ENCODE measurements around the gene GAN.
A peak's percentile ranks its signal among the peaks of the same experiment; 100 is the strongest.

GAN gene

GRCh38 chr16:81358860-81359259 lies 44.1 kb downstream of the GAN start:
- no peak for DNase-seq

- no peak for DNase-seq
Observed at GRCh38 chr16:81360135-81360534, 45.4 kb downstream of the GAN start.

- DNase-seq = no peak
Observed at GRCh38 chr16:81365731-81366130, 51.0 kb downstream of the GAN start.

GRCh38 chr16:81366316-81366932 lies 51.7 kb downstream of the GAN start:
- peak; percentile 14 to 69 for DNase-seq

- no peak for DNase-seq
Observed at GRCh38 chr16:81367821-81368220, 53.1 kb downstream of the GAN start.

GRCh38 chr16:81369888-81370504 lies 55.2 kb downstream of the GAN start:
- DNase-seq = no peak

- no peak for DNase-seq
Observed at GRCh38 chr16:81371106-81371505, 56.3 kb downstream of the GAN start.

- no peak for DNase-seq
Observed at GRCh38 chr16:81374550-81374949, 59.8 kb downstream of the GAN start.

GRCh38 chr16:81376880-81377279 lies 62.1 kb downstream of the GAN start:
- DNase-seq = no peak

- DNase-seq = no peak
Observed at GRCh38 chr16:81378049-81378448, 63.3 kb downstream of the GAN start.

GRCh38 chr16:81380932-81381331 lies 66.2 kb downstream of the GAN start:
- no peak for DNase-seq

- no peak for DNase-seq
Observed at GRCh38 chr16:81384006-81384405, 69.2 kb downstream of the GAN start.

- no peak for DNase-seq
Observed at GRCh38 chr16:81385031-81385756, 70.4 kb downstream of the GAN start.

- DNase-seq = no peak
Observed at GRCh38 chr16:81388357-81388756, 73.6 kb downstream of the GAN start.

GRCh38 chr16:81390840-81391239 lies 76.1 kb downstream of the GAN start:
- no peak for DNase-seq

GRCh38 chr16:81392011-81392410 lies 77.2 kb downstream of the GAN start:
- no peak for DNase-seq

GRCh38 chr16:81394416-81394815 lies 79.7 kb downstream of the GAN start:
- no peak for DNase-seq

GRCh38 chr16:81394966-81395655 lies 80.3 kb downstream of the GAN start:
- DNase-seq = no peak

GRCh38 chr16:81397058-81397878 lies 82.5 kb downstream of the GAN start:
- no peak for DNase-seq

GRCh38 chr16:81397879-81398520 lies 83.2 kb downstream of the GAN start:
- no peak for DNase-seq

- DNase-seq = no peak
Observed at GRCh38 chr16:81399909-81400308, 85.1 kb downstream of the GAN start.
